Measurements from ENCODE around the gene HEATR9.

Gene HEATR9

DNA sequence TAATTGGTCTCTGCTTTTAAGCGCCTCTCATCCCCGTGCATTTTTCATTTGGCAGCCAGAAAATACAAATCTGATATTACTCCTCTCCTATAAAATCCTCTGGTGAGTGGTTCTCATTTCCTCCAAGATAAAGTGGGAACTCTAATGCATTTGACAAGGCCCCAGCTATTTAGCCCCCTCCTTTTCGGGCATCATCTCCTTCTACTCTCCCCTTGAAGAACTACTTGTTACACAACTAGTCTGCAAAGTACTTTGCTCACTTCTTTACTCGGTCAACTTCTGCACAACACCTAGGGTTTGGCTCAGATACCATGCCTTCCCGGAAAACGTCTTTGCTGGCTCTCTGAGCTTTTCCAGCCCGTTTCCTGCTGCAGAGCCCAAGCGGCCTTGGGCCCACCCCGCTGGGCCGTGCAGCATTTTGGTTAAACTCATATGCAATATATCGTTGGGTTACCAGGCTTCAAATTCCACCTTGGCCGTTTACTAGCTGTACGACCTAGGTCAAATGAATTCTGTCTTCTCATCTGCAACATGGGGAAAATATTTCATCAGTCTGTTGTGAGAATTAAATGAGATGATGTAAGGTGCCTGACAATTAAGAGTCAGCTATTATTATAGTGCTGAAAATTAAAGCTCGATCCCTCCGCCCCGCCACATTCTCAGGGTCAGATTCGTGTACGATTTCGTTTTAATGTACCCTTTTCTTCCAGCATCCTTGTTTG, 60.3 kb downstream of the HEATR9 start:
- in situ Hi-C loops (cut with HindIII; ENCODE audit: low pct_unique_long_range_greater_than_20kb, low sequenced_read_pairs) = no loop called here
- no peak for TF ChIP-seq JUND (IDR thresholded peaks at IDR 0.05; ENCODE audit: low read depth)
- DNase-seq (ENCODE audit: low read depth in 1 of 2, low spot score in 1 of 2) = no peak

DNA sequence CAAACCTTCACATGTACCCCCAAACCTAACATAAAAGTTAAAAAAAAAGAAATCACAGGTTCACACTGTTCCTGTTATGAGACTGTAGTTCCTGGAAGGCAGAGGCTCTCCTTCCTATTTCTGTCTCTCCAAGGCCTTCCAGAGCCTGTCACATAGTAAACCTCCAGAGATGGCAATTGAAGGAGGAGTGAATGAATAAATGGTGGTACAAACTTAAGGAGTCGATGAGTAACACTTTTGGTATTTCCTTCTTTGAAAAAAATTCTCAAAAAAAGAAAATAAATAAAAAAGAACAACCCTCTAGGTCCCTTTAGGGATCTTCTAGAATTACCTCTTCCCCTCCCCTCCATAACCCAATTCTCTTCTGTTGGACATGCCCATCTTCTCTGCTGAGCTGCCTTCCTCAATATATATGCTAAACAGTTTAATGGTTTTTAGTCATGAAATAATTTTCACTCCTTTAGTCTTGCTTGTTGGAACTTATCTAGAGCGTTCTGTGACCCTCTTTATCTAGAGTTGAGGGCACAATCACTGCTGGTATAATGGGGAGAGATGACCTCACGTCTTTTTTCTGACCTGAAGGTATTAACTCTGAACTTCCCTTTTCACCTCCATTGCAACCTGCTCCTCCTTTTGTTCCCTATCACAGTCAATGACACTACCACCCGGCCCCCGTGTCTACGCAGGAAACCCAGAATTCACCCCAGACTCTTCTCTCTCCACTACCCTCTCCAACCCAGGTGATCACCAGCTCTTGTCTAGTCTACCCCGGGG, 61.1 kb downstream of the HEATR9 start:
- no peak for TF ChIP-seq JUND (IDR thresholded peaks at IDR 0.05; ENCODE audit: low read depth)
- DNase-seq (ENCODE audit: low read depth in 1 of 2, low spot score in 1 of 2) = no peak
- in situ Hi-C loops (cut with HindIII; ENCODE audit: low pct_unique_long_range_greater_than_20kb, low sequenced_read_pairs) = no loop called here

All from T47D (cell line).